HG02870 (cell line): ENCODE data around the gene SCNM1.
"Not testable (repeated sequence)": the region's sequence is repeated elsewhere in the genome, so short reads cannot be mapped to it uniquely, and the experiment has no call there.

Experiments used
- ATAC-seq: cut with Tn5 transposase; IDR thresholded peaks from one replicate; pipeline ENCODE4 v1.9.1; 2021; ENCODE audit warnings: mild to moderate bottlenecking, moderate library complexity; ENCODE audit not compliant: unreplicated experiment

The SCNM1 gene

GRCh38 chr1:151192047-151192446 lies 26.1 kb downstream of the SCNM1 start:
- no peak for ATAC-seq

GRCh38 chr1:151193304-151193703 lies 27.4 kb downstream of the SCNM1 start:
- no peak for ATAC-seq

- ATAC-seq, result no peak
Observed at GRCh38 chr1:151193856-151194255, 27.9 kb downstream of the SCNM1 start.

- ATAC-seq, result not testable (repeated sequence)
Observed at GRCh38 chr1:151194894-151195594, 29.1 kb downstream of the SCNM1 start.

GRCh38 chr1:151196292-151196800 lies 30.4 kb downstream of the SCNM1 start:
- ATAC-seq, result no peak

- no peak for ATAC-seq
Observed at GRCh38 chr1:151197863-151198253, 31.9 kb downstream of the SCNM1 start.

- peak; percentile 79 for ATAC-seq
Observed at GRCh38 chr1:151198254-151199127, 32.5 kb downstream of the SCNM1 start, which contains the start of gene PIP5K1A. Gene PIP5K1A, plus strand, starts transcription at chr1:151198552. Its CDS starts 445 bp downstream, at chr1:151198997.

- no peak for ATAC-seq
Observed at GRCh38 chr1:151199873-151200581, 34.1 kb downstream of the SCNM1 start.

- ATAC-seq, result not testable (repeated sequence)
Observed at GRCh38 chr1:151205381-151205965, 39.5 kb downstream of the SCNM1 start.

- no peak for ATAC-seq
Observed at GRCh38 chr1:151210830-151211229, 44.9 kb downstream of the SCNM1 start.

GRCh38 chr1:151211972-151212705 lies 46.2 kb downstream of the SCNM1 start:
- ATAC-seq, result no peak

- no peak for ATAC-seq
Observed at GRCh38 chr1:151213560-151213959, 47.6 kb downstream of the SCNM1 start.
